Transverse colon (tissue), 4 donors: ENCODE data around the gene GFPT2.

Experiments
- EP300 ChIP-seq: sonication (generic); formaldehyde crosslinking; IDR thresholded peaks from one replicate; pipeline ENCODE4 v1.6.1; 2017; ENCODE audit warnings: antibody characterized with exemption, low read depth
- POLR2A ChIP-seq: fragments of 450-650 bp; IDR thresholded peaks from one replicate; pipeline ENCODE4 v1.6.1; 2016; ENCODE audit warnings: antibody characterized with exemption, mild to moderate bottlenecking, moderate library complexity
- POLR2AphosphoS5 ChIP-seq, 3 donors: sonication (generic); formaldehyde crosslinking; IDR thresholded peaks; one replicate each; pipeline ENCODE4 v1.6.1; 2016; ENCODE audit warnings: antibody characterized with exemption in 3 of 3
- TF ChIP-seq, protein P1 (sequence below), 5 experiments: fragments of 200-600 bp in 3 of 5; fragments of 450-650 bp in 2 of 5; sonication (generic) in 3 of 5; IDR thresholded peaks; 1 replicate in 2 of 5; 2 replicates in 3 of 5; pipeline ENCODE4 v1.5.1; 2016 to 2017; ENCODE audit warnings: antibody characterized with exemption in 5 of 5, inconsistent platforms in 3 of 5, mild to moderate bottlenecking in 2 of 5, moderate library complexity in 1 of 5

DNA sequence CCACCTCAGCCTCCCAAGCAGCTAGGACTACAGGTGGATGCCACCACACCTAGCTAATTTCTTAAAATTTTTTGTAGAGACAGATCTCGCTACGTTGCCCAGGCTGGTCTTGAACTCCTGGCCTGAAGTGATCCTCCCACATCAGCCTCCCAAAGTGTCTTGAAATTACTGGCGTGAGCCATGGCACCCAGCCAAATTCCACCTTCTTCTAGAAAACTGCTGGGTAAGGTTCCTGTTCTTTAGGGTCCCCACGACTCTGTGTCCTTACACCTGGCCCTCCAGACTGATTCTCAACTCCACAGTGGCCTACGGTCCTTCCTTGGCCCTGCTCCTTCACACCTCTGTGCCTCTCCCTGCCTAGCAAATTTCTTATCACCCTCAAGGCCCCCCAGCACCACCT, 63.2 kb downstream of the GFPT2 start:
- TF ChIP-seq, protein P1, sequence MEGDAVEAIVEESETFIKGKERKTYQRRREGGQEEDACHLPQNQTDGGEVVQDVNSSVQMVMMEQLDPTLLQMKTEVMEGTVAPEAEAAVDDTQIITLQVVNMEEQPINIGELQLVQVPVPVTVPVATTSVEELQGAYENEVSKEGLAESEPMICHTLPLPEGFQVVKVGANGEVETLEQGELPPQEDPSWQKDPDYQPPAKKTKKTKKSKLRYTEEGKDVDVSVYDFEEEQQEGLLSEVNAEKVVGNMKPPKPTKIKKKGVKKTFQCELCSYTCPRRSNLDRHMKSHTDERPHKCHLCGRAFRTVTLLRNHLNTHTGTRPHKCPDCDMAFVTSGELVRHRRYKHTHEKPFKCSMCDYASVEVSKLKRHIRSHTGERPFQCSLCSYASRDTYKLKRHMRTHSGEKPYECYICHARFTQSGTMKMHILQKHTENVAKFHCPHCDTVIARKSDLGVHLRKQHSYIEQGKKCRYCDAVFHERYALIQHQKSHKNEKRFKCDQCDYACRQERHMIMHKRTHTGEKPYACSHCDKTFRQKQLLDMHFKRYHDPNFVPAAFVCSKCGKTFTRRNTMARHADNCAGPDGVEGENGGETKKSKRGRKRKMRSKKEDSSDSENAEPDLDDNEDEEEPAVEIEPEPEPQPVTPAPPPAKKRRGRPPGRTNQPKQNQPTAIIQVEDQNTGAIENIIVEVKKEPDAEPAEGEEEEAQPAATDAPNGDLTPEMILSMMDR (IDR thresholded peaks at IDR 0.05), result no peak
- TF ChIP-seq POLR2AphosphoS5 (IDR thresholded peaks at IDR 0.05) (no peak), EP300 (no peak), POLR2A (no peak)
